ENCODE measurements around the gene DHRS1.
"Not testable (repeated sequence)": the region's sequence is repeated elsewhere in the genome, so short reads cannot be mapped to it uniquely, and the experiment has no call there.

Gene DHRS1

GRCh38 chr14:24327914-24328313 is 28.3 kb upstream of the DHRS1 start:
- not testable (repeated sequence) for DNase-seq (ENCODE audit: low read depth in 2 of 2)

GRCh38 chr14:24327303-24327702 is 27.7 kb upstream of the DHRS1 start:
- DNase-seq (ENCODE audit: low read depth in 2 of 2) = no peak

- no peak for DNase-seq (ENCODE audit: low read depth in 2 of 2)
These were observed 26.4 kb upstream of the DHRS1 start for GRCh38 chr14:24325963-24326362.

- no peak for DNase-seq (ENCODE audit: low read depth in 2 of 2)
These were observed 25.5 kb upstream of the DHRS1 start for GRCh38 chr14:24325041-24325530.

GRCh38 chr14:24324024-24324423 is 24.4 kb upstream of the DHRS1 start:
- no peak for DNase-seq (ENCODE audit: low read depth in 2 of 2)

- DNase-seq (ENCODE audit: low read depth in 2 of 2) = no peak
These were observed 23.8 kb upstream of the DHRS1 start for GRCh38 chr14:24323341-24323740.

- DNase-seq (ENCODE audit: low read depth in 2 of 2) = no peak
These were observed 23.1 kb upstream of the DHRS1 start for GRCh38 chr14:24322672-24323071.

GRCh38 chr14:24321212-24321975 is 21.8 kb upstream of the DHRS1 start:
- no peak for DNase-seq (ENCODE audit: low read depth in 2 of 2)

GRCh38 chr14:24317141-24317928 is 17.8 kb upstream of the DHRS1 start:
- no peak for DNase-seq (ENCODE audit: low read depth in 2 of 2)

- DNase-seq (ENCODE audit: low read depth in 2 of 2) = no peak
These were observed 17.0 kb upstream of the DHRS1 start for GRCh38 chr14:24316597-24316950.

GRCh38 chr14:24315807-24316596 is 16.4 kb upstream of the DHRS1 start:
- no peak for DNase-seq (ENCODE audit: low read depth in 2 of 2)

- no peak for DNase-seq (ENCODE audit: low read depth in 2 of 2)
These were observed 15.7 kb upstream of the DHRS1 start for GRCh38 chr14:24315243-24315806.

GRCh38 chr14:24314377-24315193 is 15.0 kb upstream of the DHRS1 start:
- no peak for DNase-seq (ENCODE audit: low read depth in 2 of 2)

GRCh38 chr14:24313913-24314312 is 14.3 kb upstream of the DHRS1 start:
- no peak for DNase-seq (ENCODE audit: low read depth in 2 of 2)

- DNase-seq (ENCODE audit: low read depth in 2 of 2) = no peak
These were observed 13.3 kb upstream of the DHRS1 start for GRCh38 chr14:24312736-24313507.

GRCh38 chr14:24311837-24312615 is 12.4 kb upstream of the DHRS1 start:
- DNase-seq (ENCODE audit: low read depth in 2 of 2) = no peak

GRCh38 chr14:24310646-24311604 is 11.3 kb upstream of the DHRS1 start, which contains the start of gene LTB4R:
Gene LTB4R (plus strand): TSS chr14:24311502. CDS start chr14:24315652, 4,150 bp downstream.
- DNase-seq (ENCODE audit: low read depth in 2 of 2) = peak in 1 of 2 donors; percentile 55

GRCh38 chr14:24310265-24310645 is 10.7 kb upstream of the DHRS1 start:
- DNase-seq (ENCODE audit: low read depth in 2 of 2) = no peak
